Measurements from ENCODE around the gene PIK3IP1.

PIK3IP1 gene

DNA sequence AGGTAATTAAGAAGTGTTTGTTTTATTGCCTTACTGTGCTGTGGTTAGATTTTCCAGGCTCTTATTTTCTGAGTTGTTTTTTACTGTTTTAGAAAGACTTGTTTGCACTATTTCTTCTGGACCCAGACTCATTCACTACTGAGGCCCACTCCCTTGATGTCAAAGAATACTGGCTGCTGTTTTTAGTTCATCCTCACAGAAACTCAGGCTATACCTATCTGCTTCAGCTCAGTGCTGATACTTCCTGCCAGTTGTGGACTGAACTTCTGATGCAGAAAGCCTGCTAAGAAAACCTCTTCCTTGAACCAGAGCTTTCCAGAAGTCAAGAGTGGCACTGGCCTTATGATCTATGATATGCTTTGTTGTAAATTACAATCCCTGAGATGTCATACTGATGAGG lies 15.9 kb upstream of the PIK3IP1 start:
- no peak for DNase-seq (ENCODE audit: low spot score)

DNA sequence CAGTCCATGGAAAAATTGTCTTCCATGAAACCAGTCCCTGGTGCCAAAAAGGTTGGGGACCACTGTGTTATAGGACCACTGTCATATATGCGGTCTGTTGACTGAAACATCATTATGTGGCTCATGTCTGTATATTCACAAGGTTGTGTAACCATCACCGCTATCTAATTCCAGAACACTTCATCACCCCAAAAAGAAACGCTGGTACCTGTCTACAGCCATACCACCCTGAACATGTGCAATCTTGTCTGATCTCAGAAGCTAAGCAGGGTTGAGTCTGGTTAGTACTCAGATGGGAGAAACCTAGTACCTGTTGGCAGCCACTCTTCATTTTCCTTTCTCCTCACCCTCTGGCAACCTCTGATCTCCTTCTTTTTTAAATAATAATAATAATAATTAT lies 12.9 kb upstream of the PIK3IP1 start:
- no peak for DNase-seq (ENCODE audit: low spot score)

DNA sequence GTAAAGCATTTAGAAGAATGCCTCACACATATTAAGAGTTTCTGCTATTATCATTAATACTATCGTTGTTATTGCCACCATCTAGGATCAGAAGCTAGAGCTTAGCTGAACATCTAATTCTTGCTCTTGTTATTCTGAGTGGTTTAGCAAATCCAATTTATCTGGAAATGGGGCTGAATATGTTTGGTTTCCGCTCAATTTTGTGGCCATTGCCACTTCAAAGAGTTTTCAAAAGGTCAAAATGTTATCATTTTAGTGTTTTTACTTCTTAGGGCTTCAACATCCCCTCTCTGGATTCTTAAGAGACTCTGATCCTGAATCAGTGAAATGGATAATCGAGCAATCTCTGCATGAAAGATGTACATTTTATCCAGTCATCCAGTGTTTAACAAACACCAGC lies 10.2 kb upstream of the PIK3IP1 start:
- DNase-seq (ENCODE audit: low spot score) = no peak

DNA sequence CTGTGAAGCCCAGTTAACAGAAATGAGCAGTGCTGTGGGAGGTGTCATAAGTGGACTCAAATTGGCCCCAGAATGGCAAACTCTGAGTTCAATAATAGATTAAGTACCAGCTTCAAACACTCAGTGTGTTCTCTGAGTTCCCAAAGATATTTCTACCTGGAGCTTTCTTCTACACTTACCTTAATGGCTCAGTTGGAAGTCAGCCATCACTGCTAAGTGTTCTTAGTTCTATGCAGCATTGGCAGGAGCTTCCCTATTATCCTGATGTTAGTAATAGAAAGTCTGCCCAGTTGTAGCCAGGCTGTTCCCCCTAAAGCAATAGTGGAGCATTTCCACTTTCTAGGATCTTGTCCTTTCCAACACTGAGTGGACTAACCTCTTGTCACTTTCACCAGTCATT lies 9.7 kb upstream of the PIK3IP1 start:
- DNase-seq (ENCODE audit: low spot score) = no peak

DNA sequence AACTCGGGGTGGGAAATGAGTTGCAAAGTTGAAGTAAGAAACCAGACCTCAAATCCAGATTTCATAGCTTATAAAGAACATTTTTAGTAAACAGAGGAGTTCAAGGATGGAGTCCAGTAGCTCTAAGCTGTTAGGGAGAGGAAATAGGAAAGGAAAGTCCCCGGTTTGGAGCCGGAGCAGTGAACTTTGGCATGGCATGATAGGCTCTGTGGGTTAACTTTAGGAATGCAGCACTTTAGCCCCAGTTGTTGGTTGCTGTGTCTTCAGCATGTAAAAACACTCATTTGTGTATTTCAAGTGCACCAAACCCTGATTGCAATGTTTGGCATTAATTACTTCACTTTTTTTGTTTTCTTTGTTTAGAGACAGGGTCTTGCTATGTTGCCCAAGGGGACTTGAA lies 8.6 kb upstream of the PIK3IP1 start:
- no peak for DNase-seq (ENCODE audit: low spot score)

DNA sequence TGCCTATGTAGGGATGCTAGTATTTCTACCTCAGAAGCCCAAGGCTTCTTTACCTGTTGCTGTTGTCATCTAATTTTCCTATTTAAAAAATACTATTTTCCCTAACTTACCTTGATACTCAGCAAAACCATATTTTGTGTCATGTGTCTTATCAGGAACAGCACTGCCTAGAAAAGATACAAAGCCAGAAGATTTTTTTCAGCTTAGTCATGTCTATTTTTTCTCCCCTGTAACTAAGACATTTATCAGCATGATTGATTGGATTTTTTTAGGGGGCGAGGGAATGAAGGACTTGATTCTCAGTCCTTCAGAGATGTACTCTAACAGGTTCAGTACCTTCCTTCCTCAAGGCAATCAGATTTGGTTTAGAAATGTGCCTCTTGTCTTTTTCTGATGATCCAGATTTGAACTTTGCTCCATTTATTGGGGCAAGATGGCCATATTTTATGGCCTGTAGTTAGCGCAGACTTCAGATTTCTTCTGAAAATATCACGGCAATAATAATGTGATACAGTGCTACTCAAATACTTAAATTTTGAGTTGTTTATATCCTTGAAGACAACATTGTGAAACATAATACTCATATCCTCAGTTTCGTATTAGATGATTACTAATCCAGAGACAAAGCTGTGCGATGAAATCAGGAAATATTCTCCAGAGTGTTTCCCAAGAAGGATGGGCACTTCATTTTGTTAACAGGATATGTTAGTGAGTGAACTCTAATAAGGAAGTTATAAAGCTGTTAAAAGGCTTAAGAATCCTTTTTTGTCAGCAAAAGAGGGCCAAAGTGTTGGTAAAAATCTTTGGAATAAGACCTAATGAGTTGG lies 3.8 kb upstream of the PIK3IP1 start:
- DNase-seq (ENCODE audit: low spot score) = no peak

DNA sequence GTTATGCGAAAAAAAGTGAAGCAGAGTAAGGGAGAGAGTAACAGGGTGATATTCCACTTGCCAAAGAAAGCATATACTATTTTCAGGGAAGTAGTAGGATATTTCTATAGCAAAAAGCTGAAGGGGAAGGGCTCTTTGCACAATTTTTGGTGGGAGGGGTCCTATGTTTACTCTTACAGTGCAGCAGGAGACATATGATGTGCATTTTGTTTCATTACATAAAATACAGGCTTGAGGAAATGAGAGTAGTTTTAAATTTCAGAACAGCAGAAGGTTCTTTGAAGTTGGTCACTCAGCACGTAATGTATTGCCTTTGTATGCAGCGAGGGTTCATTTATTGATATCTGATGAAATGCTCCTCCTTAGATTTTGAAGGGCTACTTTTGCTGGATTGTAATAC lies 3.1 kb upstream of the PIK3IP1 start:
- DNase-seq (ENCODE audit: low spot score) = no peak

DNA sequence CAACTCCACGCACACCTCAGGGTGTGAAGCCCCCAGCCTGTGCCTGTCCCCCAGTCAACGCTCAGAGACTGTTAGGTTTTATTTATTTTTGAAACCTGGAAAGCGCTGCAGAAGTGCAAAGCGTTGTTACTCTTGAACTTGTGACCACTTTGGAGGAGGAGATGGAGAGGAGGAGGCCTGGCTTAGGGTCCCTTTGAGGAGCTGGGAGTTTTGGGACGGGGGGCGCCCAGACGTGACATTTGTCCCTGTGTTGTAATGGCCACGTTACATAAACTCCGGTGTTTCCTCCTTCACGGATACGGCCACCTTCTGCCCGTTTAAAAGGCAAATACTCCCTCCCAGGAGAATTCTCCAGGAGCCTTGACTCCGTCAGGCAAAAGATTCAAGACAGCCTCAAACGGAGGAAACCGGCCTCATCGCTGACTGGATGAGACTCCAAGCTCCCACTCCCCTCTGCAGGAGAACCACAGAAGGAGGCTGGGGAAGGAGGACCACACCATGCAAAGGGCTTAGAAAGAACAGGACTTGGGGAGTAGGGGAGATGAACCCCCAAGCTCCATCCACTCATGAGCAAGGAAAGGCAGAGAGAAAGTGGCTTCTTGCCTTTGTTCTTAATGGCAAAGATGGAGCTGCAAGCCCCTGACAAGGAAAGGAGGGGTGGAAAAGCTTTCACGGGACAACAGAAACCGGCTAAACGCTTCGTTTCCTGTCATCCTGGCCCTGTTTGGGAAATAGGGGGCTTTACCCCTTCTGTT lies 630 bp downstream of the PIK3IP1 start:
- peak; percentile 67 for DNase-seq (ENCODE audit: low spot score)

DNA sequence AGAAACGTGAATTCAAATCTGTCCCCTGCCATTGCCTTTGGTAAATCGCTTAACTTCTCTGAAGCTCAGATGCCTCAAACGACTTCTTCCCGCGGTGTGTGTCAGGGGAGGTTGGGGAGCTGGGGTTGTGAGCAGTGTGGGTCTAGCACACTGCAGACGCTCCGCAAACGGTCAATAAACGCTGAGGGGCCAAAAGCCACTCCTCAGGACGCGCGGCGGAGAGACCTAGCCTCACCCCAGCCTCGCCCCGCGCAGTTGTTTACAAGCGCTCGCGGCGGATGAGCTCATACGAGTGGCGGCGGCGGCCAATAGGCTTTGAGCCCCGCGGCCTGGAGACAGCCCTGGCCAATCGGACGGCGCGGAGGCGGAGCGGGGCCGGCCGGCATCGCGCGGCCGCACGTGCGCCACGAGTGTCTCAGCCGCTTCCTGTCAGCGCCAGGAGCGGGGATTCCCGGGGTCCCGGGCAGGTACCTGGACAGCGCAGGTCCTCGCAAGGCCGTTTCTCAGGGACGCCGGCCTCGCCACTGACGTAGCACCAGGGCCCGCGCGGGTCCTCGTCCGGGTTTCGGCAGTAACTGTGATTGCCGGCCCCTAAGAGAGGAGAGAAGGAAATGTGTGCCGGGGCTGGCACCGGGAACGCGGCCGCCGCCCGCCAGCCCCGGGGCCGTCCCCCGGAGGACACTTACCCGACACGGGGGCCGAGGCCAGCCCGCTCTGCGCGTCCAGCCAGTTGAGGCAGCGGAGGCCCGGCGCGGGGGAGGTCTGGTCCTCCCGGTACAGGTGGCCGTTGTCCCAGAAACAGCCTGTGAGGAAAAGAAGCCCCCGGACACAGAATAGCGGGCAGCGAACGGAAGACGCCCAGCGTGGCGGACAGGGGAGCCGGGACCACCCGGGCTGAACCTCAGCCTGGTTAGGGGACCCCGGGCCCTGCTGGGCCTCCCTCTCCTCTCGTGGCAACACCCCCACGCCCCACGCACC lies 1.5 kb downstream of the PIK3IP1 start:
- peak; percentile 92 for DNase-seq (ENCODE audit: low spot score)

DNA sequence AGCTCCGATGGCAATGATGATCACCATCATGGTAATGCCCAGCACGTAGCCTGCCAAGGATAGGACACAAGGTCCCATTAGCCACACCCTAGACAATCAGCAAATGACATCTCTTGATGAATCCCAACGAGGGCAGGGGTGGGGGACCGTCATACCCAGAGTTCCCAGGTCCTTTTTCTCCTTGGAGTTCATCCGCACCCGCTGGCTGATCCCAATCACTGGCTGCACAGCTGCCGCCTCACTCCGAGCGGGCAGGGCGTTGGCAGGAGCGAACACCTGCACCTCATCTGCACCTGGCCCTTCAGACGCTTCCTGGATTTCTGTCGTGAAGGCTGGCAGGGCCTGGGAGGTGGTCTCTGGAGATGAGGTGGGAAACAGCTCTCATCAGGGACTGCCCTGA lies 2.9 kb downstream of the PIK3IP1 start:
- no peak for DNase-seq (ENCODE audit: low spot score)

DNA sequence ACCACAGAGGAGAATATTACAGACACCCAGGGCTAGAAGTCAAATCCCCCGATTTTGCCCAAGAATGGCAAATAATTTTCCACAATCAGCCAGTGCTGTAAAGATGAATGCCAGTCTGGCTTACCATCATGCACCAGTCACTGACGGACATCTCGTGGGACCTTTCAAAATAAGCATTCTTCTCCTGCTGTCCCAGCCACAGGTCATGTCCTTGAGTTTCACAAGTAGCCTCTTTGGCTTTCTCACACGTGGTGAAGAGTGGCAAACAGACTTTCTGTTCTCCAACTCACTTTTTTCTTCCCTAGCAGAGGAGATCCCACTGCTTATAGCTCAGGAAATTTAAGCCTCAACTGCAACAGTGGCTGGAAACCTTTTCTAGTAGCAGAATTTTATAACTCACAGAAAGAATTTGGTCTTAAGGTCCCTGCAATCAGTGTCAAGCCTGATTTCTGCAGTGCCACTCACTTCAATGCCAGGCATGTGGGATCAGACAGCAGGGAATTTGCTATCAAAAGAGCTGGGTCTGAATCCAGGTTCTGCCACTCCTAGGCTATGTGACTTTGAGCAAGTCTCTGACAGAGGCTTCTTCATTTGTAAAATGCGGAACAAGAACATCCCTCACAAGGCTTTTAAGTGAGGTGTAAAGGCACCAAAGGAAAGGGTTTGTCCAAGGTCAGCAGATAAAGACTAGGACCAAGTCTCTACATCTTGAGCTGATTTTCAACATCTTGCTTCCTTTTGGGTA lies 3.6 kb downstream of the PIK3IP1 start:
- no peak for DNase-seq (ENCODE audit: low spot score)

DNA sequence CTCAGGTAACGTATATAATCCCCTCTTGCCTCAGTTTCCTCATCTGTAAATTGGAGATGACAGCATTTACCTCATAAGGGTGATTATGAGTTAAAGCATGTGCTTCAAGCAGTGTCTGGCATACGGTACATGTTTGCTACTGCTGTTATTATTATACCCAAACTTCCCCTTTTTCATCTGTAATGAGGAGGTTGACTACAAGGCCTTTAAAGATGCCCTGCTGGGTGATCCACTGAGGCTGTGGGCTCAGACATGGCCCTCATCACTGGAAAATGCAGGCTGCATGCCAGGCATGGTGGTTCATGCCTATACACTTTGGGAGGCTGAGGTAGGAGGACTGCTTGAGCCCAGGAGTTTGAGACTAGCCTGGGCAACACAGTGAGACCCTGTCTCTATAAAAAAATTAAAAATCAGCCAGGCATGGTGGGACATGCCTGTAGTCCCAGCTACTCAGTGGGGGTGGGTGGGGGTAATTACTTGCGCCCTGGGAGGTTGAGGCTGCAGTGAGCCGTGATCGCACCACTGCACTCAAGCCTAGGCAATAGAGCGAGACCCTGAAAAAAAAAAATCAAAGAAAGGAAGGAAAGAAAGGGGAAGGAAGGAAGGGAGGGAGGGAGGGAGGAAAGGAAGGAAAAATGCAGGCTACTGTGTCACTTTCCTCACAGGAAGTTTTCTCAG lies 4.3 kb downstream of the PIK3IP1 start:
- no peak for DNase-seq (ENCODE audit: low spot score)

DNA sequence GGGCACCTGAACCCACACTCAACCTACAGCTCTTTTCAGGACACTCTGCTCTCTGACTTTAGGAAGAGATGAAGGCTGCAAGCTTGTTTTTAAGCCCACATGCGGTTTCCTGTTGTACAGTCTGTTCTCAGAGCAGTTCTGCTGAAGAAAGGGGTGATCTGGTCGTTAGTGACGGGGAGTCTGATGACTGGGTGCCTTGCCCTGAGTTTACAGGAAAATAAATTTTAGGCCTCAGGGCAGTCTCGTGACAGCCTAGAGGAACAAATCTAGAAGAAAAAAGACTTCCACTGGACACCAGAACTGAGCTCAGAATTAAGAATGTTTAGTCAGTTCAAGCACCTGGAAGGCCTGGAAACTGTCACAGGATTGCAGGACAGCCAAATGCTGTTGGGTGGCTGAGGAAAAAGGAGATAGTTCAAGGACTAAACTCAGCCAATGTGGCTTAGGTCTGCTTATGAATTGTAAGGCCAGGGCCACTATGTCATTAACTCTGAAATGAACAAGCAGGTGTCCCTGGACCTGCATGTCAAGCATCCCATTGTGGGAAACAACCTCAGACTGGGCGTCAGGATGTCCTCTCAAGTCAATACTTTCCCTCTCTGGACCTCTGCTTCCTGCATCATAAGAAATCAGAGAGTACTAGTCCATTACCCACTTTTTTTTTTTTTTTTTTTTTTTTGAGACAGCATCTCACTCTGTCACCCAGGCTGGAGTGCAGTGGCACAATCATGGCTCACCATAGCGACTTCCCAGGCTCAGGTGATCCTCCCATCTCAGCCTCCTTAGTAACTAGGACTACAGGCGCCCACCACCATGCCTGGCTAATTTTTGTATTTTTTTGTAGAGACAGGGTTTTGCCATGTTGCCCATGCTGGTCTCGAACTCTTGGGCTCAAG lies 5.7 kb downstream of the PIK3IP1 start:
- DNase-seq (ENCODE audit: low spot score) = no peak

DNA sequence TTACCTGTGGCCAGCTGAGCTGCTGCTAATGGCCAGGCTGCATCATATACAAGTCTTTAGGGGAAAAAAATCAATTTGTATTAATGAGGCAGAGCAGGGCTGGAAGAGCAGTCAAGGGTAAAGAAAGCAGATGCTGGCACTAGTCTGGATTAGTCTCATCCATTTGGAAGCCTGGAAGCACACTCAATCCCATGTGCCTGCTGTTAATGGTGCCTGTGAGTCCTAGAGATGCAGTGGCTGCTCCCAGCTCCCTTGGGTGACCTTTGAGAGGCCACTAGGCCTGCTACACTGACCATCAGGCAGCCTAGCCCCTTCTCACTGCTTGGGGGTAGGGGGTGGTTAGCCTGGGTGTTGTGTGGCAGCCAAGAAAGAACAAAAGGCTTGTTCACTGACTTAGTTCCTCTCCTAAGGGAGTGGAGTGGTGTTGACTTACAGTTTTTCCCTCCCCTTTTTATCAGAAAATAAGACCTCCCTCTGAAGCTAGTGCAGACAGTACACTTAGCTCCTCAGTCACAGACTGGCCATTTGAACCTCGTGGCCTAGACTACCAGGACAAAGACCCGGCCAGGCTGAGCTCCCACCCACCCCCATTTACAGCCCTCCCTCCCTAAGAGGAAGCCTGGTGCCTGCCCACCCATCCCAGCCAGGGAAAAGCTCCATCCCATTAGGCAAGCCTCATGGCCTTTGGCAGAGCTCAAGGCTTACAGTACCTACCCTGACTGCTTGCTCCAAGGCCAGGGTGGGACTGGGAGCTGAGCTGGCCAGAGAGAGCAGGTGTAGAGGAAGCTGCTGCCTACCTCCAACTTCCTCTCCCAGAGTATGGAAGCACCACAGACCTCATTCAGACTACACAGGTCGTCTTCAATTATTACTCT lies 7.8 kb downstream of the PIK3IP1 start:
- no peak for DNase-seq (ENCODE audit: low spot score)

DNA sequence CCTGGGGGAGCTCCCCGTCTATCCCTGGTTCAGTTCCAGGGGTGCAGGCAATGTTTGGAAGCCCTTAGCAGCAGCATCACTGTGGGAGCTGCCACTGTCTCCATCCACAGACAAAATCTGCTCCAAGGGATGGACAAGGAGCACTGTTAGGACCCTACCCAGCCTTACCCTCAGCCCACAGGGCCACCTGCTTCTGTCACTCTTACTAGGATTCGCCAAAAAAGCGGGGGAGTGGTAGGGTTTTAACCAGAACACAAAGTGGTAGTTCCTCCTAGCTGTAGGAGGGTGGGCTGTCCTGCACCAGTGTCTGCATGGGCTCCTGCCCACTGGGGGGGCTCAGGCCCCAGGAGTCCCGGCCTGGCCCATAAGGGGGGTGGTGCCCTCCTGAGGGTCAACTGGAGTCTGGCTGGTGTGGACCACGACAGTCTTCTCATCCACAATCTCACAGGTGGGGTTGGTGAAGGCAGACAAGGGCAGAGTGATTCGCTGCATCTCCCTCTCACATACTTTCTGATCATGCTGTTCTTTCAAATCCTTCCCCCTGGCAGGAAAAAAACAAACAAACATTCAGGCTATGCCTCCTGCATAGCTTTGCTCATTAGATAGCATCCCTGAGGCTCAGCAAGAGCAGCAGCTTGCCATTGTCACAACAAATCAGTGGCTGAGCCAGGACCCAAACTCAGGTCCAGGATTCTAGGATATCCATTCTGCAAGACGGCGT lies 9.4 kb downstream of the PIK3IP1 start:
- DNase-seq (ENCODE audit: low spot score) = no peak

DNA sequence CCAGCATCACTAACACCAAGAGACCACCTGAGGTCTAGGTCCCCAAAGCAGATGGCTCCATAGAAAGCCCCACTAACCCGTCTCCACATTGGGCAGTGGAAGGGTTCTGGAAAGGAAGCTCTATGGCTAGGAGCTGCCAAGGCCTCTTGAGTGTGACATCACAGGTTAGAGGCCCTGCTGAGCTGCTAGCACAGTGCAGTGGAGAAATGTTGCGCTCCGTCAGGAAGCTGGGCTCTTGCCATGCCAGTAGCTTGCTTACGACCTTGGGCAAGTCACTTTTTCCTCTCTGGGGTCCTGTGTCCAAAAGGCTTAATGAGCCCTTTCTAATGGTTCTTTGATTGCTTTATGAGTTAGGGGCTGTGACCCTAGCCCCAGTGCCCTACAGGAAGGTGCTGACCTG lies 10.6 kb downstream of the PIK3IP1 start:
- DNase-seq (ENCODE audit: low spot score) = peak; percentile 50

DNA sequence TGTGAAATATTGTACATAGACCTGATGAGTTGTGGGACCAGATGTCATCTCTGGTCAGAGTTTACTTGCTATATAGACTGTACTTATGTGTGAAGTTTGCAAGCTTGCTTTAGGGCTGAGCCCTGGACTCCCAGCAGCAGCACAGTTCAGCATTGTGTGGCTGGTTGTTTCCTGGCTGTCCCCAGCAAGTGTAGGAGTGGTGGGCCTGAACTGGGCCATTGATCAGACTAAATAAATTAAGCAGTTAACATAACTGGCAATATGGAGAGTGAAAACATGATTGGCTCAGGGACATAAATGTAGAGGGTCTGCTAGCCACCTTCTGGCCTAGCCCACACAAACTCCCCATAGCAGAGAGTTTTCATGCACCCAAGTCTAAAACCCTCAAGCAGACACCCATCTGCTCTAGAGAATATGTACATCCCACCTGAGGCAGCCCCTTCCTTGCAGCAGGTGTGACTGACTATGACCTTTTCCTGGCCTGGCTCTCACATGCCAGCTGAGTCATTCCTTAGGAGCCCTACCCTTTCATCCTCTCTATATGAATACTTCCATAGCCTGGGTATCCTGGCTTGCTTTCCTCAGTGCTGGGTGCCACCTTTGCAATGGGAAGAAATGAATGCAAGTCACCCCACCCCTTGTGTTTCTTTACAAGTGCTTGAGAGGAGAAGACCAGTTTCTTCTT lies 12.3 kb downstream of the PIK3IP1 start:
- DNase-seq (ENCODE audit: low spot score) = no peak

DNA sequence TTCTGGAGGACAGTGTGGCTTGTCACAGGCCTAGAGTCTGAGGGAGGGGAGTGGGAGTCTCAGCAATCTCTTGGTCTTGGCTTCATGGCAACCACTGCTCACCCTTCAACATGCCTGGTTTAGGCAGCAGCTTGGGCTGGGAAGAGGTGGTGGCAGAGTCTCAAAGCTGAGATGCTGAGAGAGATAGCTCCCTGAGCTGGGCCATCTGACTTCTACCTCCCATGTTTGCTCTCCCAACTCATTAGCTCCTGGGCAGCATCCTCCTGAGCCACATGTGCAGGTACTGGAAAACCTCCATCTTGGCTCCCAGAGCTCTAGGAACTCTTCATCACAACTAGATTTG lies 13.0 kb downstream of the PIK3IP1 start:
- DNase-seq (ENCODE audit: low spot score) = no peak
